ENCODE measurements around the gene ENOSF1. TPM values are rescaled to one million over a fixed set of nuclear protein-coding genes. Genes with fewer than 3 reads are reported as not detected.
"Not testable (repeated sequence)": the region's sequence is repeated elsewhere in the genome, so short reads cannot be mapped to it uniquely, and the experiment has no call there.

The ENOSF1 gene
- total and polyA plus RNA-seq, 10 of the 15 experiments (the other 5 are each of a cell fraction or from before 2014, with no cell fraction given) = 12.5 to 43.3 (median 29.5) TPM

GRCh38 chr18:682833-683232 is 29.6 kb downstream of the ENOSF1 start:
- BruUV-seq (replicated peaks) = no TSS peak
- no peak overlapping the region for H3K4me3 ChIP-seq
- TF ChIP-seq CREM (IDR thresholded peaks at IDR 0.05; ENCODE audit: low read depth) = no peak
- TF ChIP-seq USF2 (IDR thresholded peaks at IDR 0.05; ENCODE audit: borderline replicate concordance, low read depth, low read length) = no peak
- no peak for TF ChIP-seq HDGF (IDR thresholded peaks at IDR 0.05)
- TF ChIP-seq BMI1 (IDR thresholded peaks at IDR 0.05; ENCODE audit: borderline replicate concordance) = no peak
- no peak for TF ChIP-seq KDM1A (IDR thresholded peaks at IDR 0.05; ENCODE audit: borderline replicate concordance)
- TF ChIP-seq NRF1 (conservative IDR thresholded peaks at IDR 0.05; ENCODE audit: low read depth, low read length) = no peak
- no peak for TF ChIP-seq SPI1 (IDR thresholded peaks at IDR 0.05; ENCODE audit: borderline replicate concordance, insufficient read depth, low read depth, low read length)
- no peak for TF ChIP-seq POLR2AphosphoS2 (IDR thresholded peaks at IDR 0.05; ENCODE audit: low read depth, low read length)
- no peak for TF ChIP-seq MXI1 (IDR thresholded peaks at IDR 0.05; ENCODE audit: low read depth, low read length)
- TF ChIP-seq STAT1 (conservative IDR thresholded peaks at IDR 0.05) = no peak
- no peak for TF ChIP-seq REST (IDR thresholded peaks at IDR 0.05; ENCODE audit: low read depth, low read length)
- no peak for TF ChIP-seq ZSCAN29 (IDR thresholded peaks at IDR 0.05)
- no peak for TF ChIP-seq CBFB (IDR thresholded peaks at IDR 0.05; ENCODE audit: low read depth)
- no peak for TF ChIP-seq NFYB (IDR thresholded peaks at IDR 0.05; ENCODE audit: insufficient read depth, low read depth, low read length)
- no peak for TF ChIP-seq MEF2A (IDR thresholded peaks at IDR 0.05; ENCODE audit: insufficient read depth, low read depth, low read length)
- TF ChIP-seq GATAD2B (conservative IDR thresholded peaks at IDR 0.05; ENCODE audit: low read depth) = no peak
- H3K36me3 ChIP-seq (ENCODE audit: control insufficient read depth in 2 of 2, insufficient read depth in 2 of 2, low read length in 1 of 2) = peaks cover 0 to 2% of the 10 kb centered on the region in 2 experiments; a peak in 1 of 4 replicates
- H4K20me1 ChIP-seq (ENCODE audit: control insufficient read depth, insufficient read depth) = no peaks in the 10 kb centered on the region; the same call in 1 of the 2 replicates
- ChIA-PET POLR2A (interaction anchor here (0.5 kb wide), 1 partner anchor 21 kb away, joined by 7 read pairs; no protein-coding TSS in a partner anchor), CTCF (interaction anchor here (0.6 kb wide), 2 partner anchors 31 to 148 kb away, joined by 3 to 4 read pairs; no protein-coding TSS in a partner anchor), RAD21 (ENCODE audit: unreplicated experiment) (interaction anchor here (1.1 kb wide), 1 partner anchor 57 kb away, joined by 4 read pairs; no protein-coding TSS in a partner anchor), SMC1A (ENCODE audit: uncharacterized antibody, unreplicated experiment) (interaction anchor here (0.7 kb wide), 1 partner anchor 667 kb away, joined by 3 read pairs; no protein-coding TSS in a partner anchor)
- H3K9ac ChIP-seq (ENCODE audit: control insufficient read depth, insufficient read depth, low read length) = no peak overlapping the region
- no peak overlapping the region for H3K27ac ChIP-seq (ENCODE audit: control insufficient read depth, insufficient read depth)
- intact Hi-C loops (cut with micrococcal nuclease; ENCODE audit: unreplicated experiment) (no loop called here), in situ Hi-C loops (cut with MboI) (no loop called here)
- FAIRE-seq (no peak), DNase-seq (ENCODE audit: low read depth, low spot score) (no peak), ATAC-seq (no peak)
- H3K27me3 ChIP-seq (replicated peaks in 1 of 2; ENCODE audit: control insufficient read depth in 2 of 2, insufficient read depth in 2 of 2, low read length in 1 of 2) = no peaks in the 10 kb centered on the region
- no peak overlapping the region for H3K4me2 ChIP-seq (ENCODE audit: control insufficient read depth, insufficient read depth)
- H2AFZ ChIP-seq (ENCODE audit: control insufficient read depth, low read depth, low read length) = no peak overlapping the region
- no peaks in the 10 kb centered on the region for H3K9me3 ChIP-seq (replicated peaks; ENCODE audit: control insufficient read depth, insufficient read depth, low read length)
- H3K79me2 ChIP-seq (ENCODE audit: control insufficient read depth, insufficient read depth, low read length) = no peaks in the 10 kb centered on the region
- H3K4me1 ChIP-seq (ENCODE audit: control insufficient read depth, insufficient read depth, low read length) = no peaks in the 10 kb centered on the region

GRCh38 chr18:682416-682815 is 30.0 kb downstream of the ENOSF1 start:
- H3K27me3 ChIP-seq (replicated peaks in 1 of 2; ENCODE audit: control insufficient read depth in 2 of 2, insufficient read depth in 2 of 2, low read length in 1 of 2); in situ Hi-C loops (cut with MboI); DNase-seq (ENCODE audit: low read depth, low spot score); H3K27ac ChIP-seq (ENCODE audit: control insufficient read depth, insufficient read depth); ATAC-seq; intact Hi-C loops (cut with micrococcal nuclease; ENCODE audit: unreplicated experiment); H3K4me1 ChIP-seq (ENCODE audit: control insufficient read depth, insufficient read depth, low read length); H3K9me3 ChIP-seq (replicated peaks; ENCODE audit: control insufficient read depth, insufficient read depth, low read length); H4K20me1 ChIP-seq (ENCODE audit: control insufficient read depth, insufficient read depth); H2AFZ ChIP-seq (ENCODE audit: control insufficient read depth, low read depth, low read length); H3K79me2 ChIP-seq (ENCODE audit: control insufficient read depth, insufficient read depth, low read length); FAIRE-seq; H3K4me2 ChIP-seq (ENCODE audit: control insufficient read depth, insufficient read depth); H3K9ac ChIP-seq (ENCODE audit: control insufficient read depth, insufficient read depth, low read length); H3K36me3 ChIP-seq (ENCODE audit: control insufficient read depth in 2 of 2, insufficient read depth in 2 of 2, low read length in 1 of 2); POLR2A ChIA-PET; BruUV-seq (replicated peaks); H3K4me3 ChIP-seq; RAD21 ChIA-PET (ENCODE audit: unreplicated experiment): not testable (repeated sequence)
- ChIA-PET SMC1A (ENCODE audit: uncharacterized antibody, unreplicated experiment) (interaction anchor here (0.8 kb wide), 1 partner anchor 9 kb away, joined by 4 read pairs; no protein-coding TSS in a partner anchor), CTCF (interaction anchor here (0.6 kb wide), 1 partner anchor 148 kb away, joined by 3 read pairs; no protein-coding TSS in a partner anchor)
- WGBS (ENCODE audit: insufficient coverage, insufficient replicate concordance, low lambda C conversion rate, missing lambda C conversion rate) = 94% methylated on average over 8 of the region's 9 CpGs

Data from GM12878 (cell line).